Fibroblast of the conjunctiva (primary cell): Measurements from ENCODE around the gene H1-8.
A peak's percentile ranks its signal among the peaks of the same experiment; 100 is the strongest.
"Not testable (repeated sequence)": the region's sequence is repeated elsewhere in the genome, so short reads cannot be mapped to it uniquely, and the experiment has no call there.

Experiments
- DNase-seq: peaks from one replicate; pipeline ENCODE4 v3.0.0-alpha.2; 2010; ENCODE audit warnings: low read depth

Gene H1-8

DNA sequence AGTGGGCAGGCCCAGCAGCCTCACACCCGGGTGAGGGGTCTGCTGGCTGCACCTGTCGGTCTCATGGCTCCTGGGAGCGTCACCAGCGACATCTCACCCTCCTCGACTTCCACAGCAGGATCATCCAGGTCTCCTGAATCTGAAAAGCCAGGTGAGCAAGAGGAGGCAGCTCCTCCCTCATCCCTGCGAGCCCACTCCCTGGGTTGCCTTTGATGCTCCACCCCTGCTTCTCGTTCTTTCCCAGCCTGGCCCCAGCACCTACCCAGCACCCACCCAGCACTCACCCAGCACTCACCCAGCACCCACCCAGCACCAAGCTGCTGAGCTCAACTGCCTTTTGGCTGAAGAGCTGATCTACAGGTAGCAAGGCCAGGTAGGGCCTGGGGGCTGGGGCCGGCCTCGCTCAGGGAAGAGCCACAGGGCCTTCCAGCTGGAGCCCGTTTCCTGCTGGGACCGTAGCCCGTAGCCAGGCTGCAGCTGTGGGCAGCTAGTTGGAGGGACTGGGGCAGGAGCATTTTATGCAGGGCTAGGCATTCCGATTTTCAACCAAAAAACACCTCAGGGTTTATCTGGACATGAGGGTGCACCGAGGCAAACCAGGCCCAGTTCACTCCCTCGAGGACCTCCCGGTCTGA lies at the start of gene H1-8:
H1-8 (plus strand) TSS at position 20 of the 635 bp plus-strand sequence; CDS start at position 64, 44 bp downstream.
- no peak for DNase-seq

DNA sequence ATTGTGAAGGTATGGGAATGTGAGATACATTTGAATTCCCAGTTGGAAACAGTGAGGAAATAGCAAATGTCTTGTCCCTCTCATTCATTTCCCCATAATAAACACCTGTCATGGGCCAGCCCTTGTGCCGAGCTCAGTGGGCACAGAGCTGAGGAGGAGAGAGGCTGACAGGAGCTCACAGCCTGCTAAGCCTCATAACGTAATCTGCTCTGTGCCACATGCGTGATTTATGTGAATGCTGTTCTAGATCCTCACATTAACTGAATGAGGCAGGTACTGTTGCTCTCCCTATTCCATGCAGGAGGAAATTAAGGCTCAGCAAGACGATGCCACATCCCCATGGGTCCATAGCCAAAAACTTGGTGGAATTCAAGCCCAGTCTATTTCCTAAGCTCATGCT lies 49.8 kb upstream of the H1-8 start:
- DNase-seq: no peak

- not testable (repeated sequence) for DNase-seq
These were observed 48.5 kb upstream of the H1-8 start for GRCh38 chr3:129494499-129494898.

DNA sequence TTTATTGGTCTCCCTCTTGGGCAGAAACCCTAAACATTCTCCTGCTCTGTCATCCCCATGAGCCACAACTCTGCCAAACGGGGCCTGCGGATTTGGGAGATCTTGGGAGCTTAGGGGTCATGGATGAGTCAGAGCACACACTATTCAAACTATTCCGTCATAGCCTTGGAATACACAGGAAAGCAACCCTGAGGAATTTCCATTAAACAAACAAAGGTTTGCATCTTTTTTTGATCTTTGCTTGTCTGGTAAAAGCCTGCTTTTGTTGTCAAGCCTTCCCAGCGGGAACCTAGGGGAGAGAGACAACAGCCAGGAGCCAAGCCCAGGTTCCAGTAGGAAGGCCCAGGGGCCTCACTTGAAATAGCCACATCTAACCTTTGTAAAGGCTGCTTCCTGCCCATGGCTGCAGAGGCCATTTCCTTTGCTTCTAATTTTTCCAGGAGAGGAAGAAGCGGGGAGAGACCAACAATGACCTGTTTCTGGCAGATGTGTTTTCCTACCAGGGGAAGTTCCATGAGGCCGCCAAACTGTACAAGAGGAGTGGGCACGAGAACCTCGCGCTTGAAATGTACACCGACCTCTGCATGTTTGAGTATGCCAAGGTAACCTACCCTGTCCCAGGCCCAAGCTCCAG lies 47.9 kb upstream of the H1-8 start:
- peak; percentile 23 for DNase-seq

GRCh38 chr3:129497876-129498275 lies 45.1 kb upstream of the H1-8 start:
- not testable (repeated sequence) for DNase-seq

- not testable (repeated sequence) for DNase-seq
These were observed 44.1 kb upstream of the H1-8 start for GRCh38 chr3:129498603-129499488.

DNA sequence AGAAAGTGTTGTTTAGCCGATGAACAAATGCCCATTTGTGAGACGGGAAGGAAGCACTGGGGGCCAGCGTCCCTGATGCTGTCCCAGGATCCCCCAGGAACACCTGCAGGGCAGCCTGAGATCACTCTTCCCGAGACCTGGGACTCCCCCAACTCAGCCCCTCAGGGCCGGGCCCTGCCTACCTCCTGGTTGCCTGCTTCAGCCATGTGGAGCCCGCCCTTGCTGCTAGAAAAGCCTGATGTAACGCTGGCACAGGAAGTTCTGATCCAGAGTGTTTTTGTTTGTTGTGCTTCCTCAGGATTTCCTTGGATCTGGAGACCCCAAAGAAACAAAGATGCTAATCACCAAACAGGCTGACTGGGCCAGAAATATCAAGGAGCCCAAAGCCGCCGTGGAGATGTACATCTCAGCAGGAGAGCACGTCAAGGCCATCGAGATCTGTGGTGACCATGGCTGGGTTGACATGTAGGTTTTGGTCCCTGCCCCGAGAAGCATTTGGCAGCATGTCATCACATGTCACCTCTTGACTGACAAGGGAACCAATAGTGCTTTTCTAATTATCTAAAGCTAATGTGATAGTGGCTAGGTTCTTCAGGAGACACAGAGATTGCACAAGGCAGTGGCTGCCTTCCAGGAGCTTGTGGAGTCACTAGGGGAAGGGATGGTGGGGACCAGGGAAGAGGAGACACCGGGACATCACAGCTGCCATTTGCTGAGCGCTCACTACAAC lies 43.2 kb upstream of the H1-8 start:
- not testable (repeated sequence) for DNase-seq

DNA sequence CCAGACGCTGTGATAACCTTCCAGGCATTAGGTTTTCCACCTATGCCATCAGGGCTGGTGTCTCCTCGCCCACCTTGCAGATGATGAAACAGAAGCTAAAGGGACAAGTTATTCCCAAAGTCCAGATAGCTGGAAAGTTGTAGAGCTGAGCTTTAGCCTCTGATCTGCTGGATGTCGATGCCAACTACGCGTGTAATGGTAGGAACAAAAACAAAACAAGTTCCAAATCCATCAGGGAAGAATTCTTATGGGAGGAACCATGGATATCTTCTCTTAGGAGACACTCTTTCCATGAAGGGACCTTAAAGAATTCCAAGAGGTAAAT lies 42.7 kb upstream of the H1-8 start:
- no peak for DNase-seq

DNA sequence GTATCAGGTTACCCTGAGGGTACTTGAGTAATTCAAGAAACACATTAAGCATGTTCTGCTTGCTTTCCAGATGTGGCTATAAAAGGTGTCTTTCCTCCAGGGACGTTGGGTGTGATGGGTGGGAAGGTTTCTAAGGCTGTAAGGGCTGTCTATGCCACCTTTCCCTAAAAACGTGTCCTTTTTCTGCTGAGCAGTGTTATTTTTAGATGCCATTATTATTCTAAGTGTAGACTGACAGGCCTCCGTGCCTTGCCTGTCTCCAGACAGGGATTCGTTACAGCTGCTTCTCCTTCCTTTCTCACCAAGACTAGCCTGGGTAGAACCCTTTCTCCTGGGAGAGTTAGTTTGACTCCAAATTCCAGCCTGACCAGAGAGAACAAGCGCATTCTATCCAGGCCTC lies 41.3 kb upstream of the H1-8 start:
- no peak for DNase-seq

GRCh38 chr3:129502641-129503408 lies 40.1 kb upstream of the H1-8 start:
- DNase-seq: no peak

- DNase-seq: no peak
These were observed 39.3 kb upstream of the H1-8 start for GRCh38 chr3:129503471-129504291.

DNA sequence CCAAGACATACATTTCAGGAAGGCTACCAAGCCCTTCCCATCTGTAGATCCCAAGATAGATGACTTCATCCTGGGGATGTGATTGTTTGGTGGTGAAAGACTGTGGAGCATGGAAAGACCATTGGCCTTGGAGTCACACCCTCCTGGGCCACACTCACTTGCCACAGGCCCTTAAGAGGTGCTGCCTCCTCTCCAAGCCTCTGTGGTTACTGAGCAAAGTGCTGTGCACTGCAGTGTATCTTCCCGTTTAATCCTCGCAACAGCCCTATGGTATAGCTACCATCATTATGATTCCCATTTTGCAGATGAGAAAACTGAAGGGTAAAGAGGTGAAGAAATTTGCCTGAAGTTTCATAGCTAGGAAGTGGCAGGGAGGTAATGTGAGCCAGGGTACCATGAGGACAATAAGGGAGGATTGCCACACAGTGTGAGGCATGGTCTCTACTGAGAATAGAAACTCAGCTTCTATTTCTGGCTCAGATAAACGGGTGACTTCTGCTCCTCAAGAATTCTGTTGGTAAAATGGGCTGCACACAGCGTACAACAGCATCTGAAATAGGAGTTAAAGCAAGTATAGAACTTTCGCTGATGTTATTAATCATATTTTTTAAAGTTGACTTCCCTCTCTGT lies 38.4 kb upstream of the H1-8 start:
- DNase-seq: no peak

- DNase-seq: no peak
These were observed 37.6 kb upstream of the H1-8 start for GRCh38 chr3:129505341-129505740.

DNA sequence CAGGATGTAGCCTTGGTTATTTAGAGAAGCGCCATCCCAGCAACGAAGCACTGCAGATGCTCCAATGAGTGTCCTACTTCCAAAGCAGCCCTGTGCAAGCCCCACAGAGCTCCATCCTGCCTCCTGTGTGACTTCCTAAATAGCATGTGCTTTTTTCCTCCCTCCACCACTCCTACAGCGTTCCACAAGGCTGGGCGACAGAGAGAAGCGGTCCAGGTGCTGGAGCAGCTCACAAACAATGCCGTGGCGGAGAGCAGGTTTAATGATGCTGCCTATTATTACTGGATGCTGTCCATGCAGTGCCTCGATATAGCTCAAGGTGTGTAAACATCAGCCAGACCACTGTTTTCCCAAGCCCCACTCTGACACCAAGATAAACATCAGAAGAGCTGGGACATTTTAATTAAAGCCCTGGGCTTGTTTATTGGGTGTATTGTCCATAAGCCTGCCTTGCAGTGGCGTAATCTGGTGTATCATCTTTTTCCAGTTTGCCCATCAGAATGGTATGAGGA lies 36.7 kb upstream of the H1-8 start:
- DNase-seq: no peak

DNA sequence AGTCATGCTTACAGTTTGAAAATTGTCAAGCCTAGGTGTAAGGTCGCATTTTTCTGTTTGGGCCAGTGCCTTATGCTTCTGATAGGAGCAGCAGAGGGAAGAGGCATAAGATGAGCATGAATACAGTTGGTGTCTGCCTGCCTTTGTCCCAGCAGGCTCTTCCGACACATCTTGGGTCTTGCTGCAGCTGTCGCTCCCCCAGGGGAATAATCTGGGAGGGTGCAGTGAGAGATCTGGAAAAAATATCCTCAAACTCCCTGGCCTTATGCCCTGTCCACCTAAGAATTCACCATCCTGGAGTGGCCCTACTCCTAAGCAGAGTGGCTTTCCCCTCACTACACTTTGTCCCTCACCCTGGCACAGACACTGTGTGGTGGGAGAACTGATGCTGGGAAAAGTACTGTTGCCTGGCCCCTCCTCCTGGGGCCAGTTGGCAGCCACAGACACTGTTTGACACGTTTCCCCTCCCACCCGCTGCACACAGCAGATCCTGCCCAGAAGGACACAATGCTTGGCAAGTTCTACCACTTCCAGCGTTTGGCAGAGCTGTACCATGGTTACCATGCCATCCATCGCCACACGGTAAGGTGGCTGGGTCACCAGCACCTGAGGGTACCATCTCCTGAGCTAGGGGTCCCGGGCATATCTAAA lies 35.7 kb upstream of the H1-8 start:
- DNase-seq: no peak

DNA sequence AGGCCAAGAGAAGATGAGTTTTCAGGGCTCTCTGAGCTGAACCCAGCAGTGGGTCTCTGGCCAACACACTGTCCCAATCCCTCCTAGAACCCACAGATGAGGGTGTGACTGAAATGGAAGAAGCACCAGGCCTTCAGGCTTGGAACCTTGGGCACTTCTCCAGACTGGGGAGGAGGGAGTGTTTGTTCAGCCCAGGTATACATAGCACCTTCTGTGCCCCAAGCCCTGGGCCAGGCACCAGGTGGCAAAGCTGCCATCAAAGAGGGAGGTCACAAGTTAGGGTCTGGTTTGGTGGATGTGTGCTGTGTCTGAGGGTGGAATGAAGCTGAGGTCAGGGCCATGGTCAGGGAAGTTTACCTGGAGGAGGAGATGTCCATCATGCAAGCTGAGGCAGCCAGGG lies 30.4 kb upstream of the H1-8 start:
- no peak for DNase-seq

GRCh38 chr3:129513705-129514104 lies 29.3 kb upstream of the H1-8 start:
- DNase-seq: no peak

DNA sequence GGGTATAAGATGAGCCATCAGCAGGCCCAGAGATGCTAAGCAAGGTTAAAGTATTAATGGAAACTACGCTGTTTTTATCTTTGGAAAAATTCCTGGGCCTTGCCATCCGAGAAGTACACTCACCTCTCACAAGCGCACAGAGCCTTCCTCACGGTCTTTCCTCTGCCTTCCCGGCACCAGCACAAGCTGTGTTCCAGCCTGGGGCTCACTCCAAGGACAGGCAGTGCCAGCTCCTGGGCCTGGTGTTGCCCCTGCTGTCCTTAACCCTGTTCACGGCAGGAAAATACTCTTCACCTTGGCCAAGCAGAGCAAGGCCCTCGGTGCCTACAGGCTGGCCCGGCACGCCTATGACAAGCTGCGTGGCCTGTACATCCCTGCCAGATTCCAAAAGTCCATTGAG lies 28.9 kb upstream of the H1-8 start:
- no peak for DNase-seq

DNA sequence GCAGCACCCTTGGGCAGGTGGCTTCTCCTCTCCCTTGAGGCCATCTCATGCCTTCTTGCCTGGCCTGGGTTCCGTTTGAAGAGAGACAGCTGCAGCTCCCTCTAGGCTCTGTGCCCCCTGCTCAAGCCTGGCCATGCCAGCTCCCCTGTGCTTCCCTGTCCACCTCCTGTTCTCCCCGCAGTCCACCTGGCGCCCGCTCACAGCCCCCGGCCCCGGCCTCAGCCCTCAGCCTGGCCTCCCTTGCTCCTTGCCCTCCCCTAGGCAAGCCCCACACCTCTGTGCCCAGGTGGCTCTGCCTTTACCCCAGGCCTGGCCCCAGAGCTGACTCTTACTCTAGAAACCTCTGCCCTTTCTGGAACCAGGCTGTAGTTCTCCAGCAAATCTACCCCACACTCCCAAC lies 28.4 kb upstream of the H1-8 start:
- no peak for DNase-seq
